ENCODE results near the gene HAND1. TPM values are rescaled to one million over a fixed set of nuclear protein-coding genes. Genes with fewer than 3 reads are reported as not detected.
A peak's percentile ranks its signal among the peaks of the same experiment; 100 is the strongest.

Gene HAND1
- total and polyA plus RNA-seq, 9 of the 15 experiments (the other 6 are each of a cell fraction or from before 2014, with no cell fraction given): not detected

- TF ChIP-seq SFPQ (IDR thresholded peaks at IDR 0.05; ENCODE audit: low read depth, low read length) (no peak), ZNF280B (CRISPR knock-in tag; IDR thresholded peaks at IDR 0.05) (no peak), ZNF398 (CRISPR knock-in tag; IDR thresholded peaks at IDR 0.05) (no peak), FOXJ2 (tag; IDR thresholded peaks at IDR 0.05) (no peak), AFF4 (CRISPR knock-in tag; IDR thresholded peaks at IDR 0.05) (no peak), AFF1 (IDR thresholded peaks at IDR 0.05; ENCODE audit: low read depth in 1 of 2, partially characterized antibody in 2 of 2) (no peak), BDP1 (IDR thresholded peaks at IDR 0.05; ENCODE audit: insufficient read depth, insufficient read length) (no peak), MCM7 (IDR thresholded peaks at IDR 0.05) (no peak), ZNF232 (CRISPR knock-in tag; IDR thresholded peaks at IDR 0.05) (no peak), CHD2 (IDR thresholded peaks at IDR 0.05; ENCODE audit: low read depth, low read length) (peak; percentile 83), HDAC8 (tag; IDR thresholded peaks at IDR 0.05) (no peak), SIRT6 (IDR thresholded peaks at IDR 0.05; ENCODE audit: low read depth, low read length) (no peak), ZNF586 (CRISPR knock-in tag; conservative IDR thresholded peaks at IDR 0.05) (no peak)
Observed at GRCh38 chr5:154445422-154446194, 32.4 kb downstream of the HAND1 start, which contains the start of gene SAP30L (continued).
